WI38 (cell line): Measurements from ENCODE around the gene GRK1.
"Not testable (repeated sequence)": the region's sequence is repeated elsewhere in the genome, so short reads cannot be mapped to it uniquely, and the experiment has no call there.

Source experiments
- H3K4me3 ChIP-seq: 2 replicates; pipeline ENCODE4 v1.5.1; 2011; ENCODE audit warnings: low read depth, mild to moderate bottlenecking, control low read depth, low read length
- TF ChIP-seq, protein P1 (sequence below): IDR thresholded peaks from 2 replicates; pipeline ENCODE4 v1.5.1; 2012; ENCODE audit warnings: low read depth, mild to moderate bottlenecking, control low read depth, low read length

The GRK1 gene

DNA sequence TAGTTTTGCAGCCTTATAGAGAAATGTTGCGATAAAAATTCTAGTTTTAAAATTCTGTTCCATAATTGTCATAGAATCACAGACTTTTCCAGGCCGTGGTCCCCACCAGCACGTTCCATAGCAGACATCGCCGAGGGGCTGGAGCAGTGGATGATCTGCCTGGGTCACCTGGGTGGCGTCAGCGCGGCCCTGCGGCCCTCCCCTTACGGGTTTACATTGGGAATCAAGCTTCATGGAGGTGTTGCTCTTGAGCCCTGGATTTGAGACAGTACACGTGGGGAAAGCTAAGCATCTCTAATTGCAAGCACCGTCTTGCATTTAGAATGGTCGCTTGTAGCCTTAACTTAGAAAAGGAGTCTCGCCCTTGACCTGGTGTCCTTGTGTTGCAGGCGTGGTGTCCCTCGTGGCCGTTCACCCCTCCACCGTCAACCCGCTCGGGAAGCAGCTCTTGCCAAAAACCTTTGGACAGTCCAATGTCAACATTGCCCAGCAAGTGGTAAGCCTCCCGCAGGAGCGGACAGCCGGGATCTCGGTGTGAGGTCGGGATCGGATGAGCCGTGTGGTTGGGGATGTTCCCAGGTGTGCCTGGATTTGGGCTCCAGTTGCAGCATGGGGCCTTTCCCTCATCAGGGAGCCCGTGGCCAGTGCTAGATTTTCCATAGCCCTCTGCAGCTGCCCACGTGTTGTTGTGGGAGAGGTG, 44.1 kb upstream of the GRK1 start:
- TF ChIP-seq, protein P1, sequence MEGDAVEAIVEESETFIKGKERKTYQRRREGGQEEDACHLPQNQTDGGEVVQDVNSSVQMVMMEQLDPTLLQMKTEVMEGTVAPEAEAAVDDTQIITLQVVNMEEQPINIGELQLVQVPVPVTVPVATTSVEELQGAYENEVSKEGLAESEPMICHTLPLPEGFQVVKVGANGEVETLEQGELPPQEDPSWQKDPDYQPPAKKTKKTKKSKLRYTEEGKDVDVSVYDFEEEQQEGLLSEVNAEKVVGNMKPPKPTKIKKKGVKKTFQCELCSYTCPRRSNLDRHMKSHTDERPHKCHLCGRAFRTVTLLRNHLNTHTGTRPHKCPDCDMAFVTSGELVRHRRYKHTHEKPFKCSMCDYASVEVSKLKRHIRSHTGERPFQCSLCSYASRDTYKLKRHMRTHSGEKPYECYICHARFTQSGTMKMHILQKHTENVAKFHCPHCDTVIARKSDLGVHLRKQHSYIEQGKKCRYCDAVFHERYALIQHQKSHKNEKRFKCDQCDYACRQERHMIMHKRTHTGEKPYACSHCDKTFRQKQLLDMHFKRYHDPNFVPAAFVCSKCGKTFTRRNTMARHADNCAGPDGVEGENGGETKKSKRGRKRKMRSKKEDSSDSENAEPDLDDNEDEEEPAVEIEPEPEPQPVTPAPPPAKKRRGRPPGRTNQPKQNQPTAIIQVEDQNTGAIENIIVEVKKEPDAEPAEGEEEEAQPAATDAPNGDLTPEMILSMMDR: no peak
- no peak overlapping the region for H3K4me3 ChIP-seq

DNA sequence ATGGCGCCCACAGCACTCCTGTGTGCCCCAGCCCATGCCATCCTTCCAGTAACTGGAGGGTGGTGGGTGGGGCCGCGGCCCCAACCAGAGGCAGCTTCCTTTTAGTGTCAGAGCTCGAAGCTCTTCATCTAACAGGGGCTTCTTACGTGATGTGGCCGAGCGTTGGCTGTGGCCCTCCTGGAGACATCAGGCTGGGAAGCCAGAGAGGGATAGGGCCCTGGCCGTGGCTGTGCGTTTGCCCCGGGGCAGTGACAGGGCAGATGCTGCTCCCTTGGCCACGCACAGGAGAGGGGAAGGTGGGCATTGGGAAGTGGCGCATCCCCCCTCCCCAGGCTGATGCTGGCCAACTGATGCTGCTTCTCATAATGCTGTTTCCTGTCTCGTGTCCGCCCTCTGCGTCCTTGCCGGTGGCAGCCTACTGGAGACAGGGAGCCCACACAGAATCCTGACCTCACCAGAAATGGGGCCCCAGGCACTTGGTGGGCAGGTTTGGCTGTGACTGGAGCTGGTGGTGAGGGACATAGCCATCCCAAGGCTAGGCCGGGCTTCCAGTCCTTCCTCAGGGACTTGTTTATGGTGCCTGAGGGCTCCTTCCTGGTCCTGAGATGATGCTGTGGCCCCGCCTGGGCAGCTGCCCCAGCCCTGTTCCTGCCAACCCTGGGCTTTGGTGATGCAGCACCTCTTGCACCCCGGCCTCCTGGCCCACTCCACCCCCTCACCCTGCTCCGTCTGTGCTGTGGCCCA, 43.4 kb upstream of the GRK1 start:
- no peak overlapping the region for H3K4me3 ChIP-seq
- TF ChIP-seq, protein P1: no peak

DNA sequence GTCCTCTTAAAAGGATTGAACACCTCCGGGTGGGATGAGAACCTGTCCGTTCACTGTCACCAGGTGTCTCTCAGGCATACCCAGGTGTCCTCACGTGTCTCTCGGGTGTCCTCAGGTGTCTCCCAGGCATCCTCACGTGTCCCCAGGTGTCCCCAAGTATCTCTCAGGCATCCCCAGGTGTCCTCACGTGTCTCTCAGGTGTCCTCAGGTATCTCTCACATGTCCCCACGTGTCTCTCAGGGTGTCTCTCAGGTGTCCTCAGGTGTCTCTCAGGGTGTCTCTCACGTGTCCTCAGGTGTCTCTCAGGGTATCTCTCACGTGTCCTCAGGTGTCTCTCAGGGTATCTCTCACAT, 42.8 kb upstream of the GRK1 start:
- no peak overlapping the region for H3K4me3 ChIP-seq
- TF ChIP-seq, protein P1: no peak

DNA sequence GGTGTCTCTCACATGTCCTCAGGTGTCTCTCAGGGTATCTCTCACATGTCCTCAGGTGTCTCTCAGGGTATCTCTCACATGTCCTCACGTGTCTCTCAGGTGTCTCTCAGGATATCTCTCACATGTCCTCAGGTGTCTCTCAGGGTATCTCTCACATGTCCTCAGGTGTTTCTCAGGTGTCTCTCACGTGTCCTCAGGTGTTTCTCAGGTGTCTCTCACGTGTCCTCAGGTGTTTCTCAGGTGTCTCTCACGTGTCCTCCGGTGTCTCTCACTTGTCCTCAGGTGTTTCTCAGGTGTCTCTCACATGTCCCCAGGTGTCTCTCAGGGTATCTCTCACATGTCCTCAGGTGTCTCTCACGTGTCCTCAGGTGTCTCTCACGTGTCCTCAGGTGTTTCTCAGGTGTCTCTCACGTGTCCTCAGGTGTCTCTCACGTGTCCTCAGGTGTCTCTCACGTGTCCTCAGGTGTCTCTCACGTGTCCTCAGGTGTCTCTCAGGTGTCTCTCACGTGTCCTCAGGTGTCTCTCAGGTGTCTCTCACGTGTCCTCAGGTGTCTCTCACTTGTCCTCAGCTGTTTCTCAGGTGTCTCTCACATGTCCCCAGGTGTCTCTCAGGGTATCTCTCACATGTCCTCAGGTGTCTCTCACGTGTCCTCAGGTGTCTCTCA, 42.2 kb upstream of the GRK1 start:
- H3K4me3 ChIP-seq: not testable (repeated sequence)

DNA sequence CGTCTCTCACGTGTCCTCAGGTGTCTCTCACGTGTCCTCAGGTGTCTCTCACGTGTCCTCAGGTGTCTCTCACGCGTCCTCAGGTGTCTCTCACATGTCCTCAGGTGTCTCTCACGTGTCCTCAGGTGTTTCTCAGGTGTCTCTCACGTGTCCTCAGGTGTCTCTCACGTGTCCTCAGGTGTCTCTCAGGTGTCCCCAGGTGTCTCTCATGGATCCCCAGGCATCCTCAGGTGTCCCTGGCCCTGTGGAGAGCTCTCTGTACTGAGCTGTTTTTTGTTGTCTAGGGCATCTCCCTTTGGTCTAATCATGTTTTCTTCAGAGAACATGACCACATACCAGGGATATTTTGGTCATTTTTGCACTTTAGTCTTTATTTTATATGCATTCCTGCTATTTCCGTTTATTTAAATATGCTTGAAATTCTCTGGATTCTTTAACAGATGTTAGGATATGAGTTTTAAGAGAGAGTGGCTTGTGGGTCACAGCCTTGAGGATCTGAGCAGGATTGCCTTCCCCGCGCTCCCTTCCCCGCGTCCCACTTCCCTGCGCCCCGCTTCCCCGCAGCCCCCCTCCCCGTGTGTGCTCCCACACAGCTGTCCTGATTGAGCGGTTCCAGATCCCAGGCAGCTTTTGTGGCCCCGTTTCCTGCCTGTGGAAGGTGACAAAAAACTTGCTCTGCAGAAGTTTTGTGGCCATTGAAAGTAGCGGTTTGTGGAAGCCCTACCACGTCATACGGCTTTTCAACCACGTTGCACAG, 40.9 kb upstream of the GRK1 start:
- TF ChIP-seq, protein P1: no peak
- no peak overlapping the region for H3K4me3 ChIP-seq

DNA sequence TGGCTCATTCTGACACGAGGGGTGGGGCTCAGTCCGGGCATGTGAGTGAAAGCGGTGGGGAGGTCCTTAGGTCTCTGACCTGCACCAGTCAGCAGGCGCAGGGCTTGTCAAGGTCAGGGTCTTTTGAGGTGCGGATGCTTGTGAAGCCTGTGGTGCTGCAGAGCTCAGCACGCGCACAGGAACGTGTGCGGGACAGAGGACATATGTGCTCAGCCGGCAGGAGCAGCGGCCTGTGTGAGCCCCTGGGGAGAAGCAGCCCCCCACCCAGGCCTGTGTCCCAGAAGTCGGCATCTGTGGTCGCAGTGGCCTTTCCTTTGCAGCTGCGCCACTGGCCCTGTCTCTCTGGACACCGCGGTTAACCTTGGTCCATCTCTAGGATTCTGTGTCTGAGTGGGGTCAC, 39.9 kb upstream of the GRK1 start:
- H3K4me3 ChIP-seq: no peak overlapping the region
- TF ChIP-seq, protein P1: no peak

DNA sequence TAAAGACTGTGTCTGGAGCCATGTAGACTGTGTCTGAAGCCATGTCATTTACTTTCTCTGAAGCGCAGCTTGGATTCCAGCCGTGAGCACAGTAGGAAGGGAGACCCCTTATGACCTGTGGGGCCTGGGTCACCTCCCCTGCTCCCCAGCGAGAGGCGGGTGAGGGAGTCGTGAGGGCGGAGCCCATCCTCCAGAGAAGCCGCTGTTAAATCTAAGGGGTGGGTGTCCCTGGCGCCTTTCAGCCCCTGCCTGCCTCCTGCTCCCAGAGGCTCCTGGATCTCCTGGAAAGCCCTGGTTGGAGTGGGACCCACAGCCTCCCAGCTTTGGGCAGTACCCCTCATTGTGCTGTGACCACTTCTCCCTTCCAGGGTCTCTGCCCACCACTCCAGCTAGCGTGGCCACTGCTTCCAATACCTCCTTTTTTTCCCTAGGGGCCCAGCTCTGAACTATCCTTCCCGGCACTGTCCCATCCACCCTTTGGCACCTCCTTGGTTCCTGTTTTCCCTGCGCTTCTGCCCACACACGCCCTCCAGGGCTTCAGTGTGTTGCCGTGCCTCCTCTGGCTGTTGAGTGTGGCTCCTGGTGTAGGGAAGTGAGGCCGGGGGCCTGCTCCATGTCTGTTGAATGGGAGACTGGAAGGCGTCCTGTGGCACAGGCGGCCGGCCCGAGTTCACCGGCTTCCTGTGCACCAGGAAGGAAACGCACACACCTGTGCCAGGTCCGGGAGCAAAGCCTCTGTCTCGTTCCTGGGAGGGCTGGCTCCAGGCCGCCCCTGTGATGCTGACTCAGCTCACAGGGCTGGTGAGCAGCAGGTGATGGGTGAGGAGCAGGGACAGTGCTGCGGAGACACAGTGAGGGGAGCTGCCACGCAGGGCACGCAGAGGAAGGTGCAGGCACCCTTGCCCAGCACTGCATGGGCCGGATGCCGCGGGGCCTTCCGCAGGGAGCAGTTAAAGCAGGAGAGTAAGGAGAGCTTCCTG, 38.4 kb upstream of the GRK1 start:
- TF ChIP-seq, protein P1: no peak
- H3K4me3 ChIP-seq: no peak overlapping the region
